GM06990 (cell line): ENCODE data around the gene MCFD2.
A peak's percentile ranks its signal among the peaks of the same experiment; 100 is the strongest.

Experiments used
- DNase-seq: peaks from one replicate; pipeline ENCODE4 v3.0.0-alpha.2; 2011; ENCODE audit not compliant: insufficient read length; ENCODE audit errors: extremely low read depth
- H3K27me3 ChIP-seq: replicated peaks from 2 replicates; pipeline ENCODE4 v1.6.0; 2011; ENCODE audit warnings: low read length; ENCODE audit not compliant: control insufficient read depth, insufficient read depth
- H3K36me3 ChIP-seq: 2 replicates; pipeline ENCODE4 v1.5.1; 2011; ENCODE audit warnings: low read length; ENCODE audit not compliant: control insufficient read depth, insufficient read depth
- H3K4me3 ChIP-seq: replicated peaks from 2 replicates; pipeline ENCODE4 v1.5.1; 2011; ENCODE audit warnings: low read depth, mild to moderate bottlenecking, control low read depth, low read length
- CTCF ChIP-seq: IDR thresholded peaks from 2 replicates; pipeline ENCODE4 v1.5.1; 2011; ENCODE audit warnings: low read length, control low read depth, mild to moderate bottlenecking, inconsistent platforms; ENCODE audit not compliant: insufficient read depth, poor library complexity, severe bottlenecking

The MCFD2 gene

GRCh38 chr2:46960618-46961017 is 45.0 kb upstream of the MCFD2 start:
- peaks cover 31% of the 10 kb centered on the region for H3K36me3 ChIP-seq
- no peaks in the 10 kb centered on the region for H3K27me3 ChIP-seq
- no peak for DNase-seq
- TF ChIP-seq CTCF, result peak; percentile 22
- H3K4me3 ChIP-seq, result no peak overlapping the region

GRCh38 chr2:46958431-46959017 is 42.9 kb upstream of the MCFD2 start:
- no peak for DNase-seq
- H3K27me3 ChIP-seq, result no peaks in the 10 kb centered on the region
- no peak overlapping the region for H3K4me3 ChIP-seq
- H3K36me3 ChIP-seq, result peaks cover 31% of the 10 kb centered on the region
- no peak for TF ChIP-seq CTCF

- TF ChIP-seq CTCF, result no peak
- no peak for DNase-seq
These were observed 41.5 kb upstream of the MCFD2 start for GRCh38 chr2:46956981-46957531.

GRCh38 chr2:46955764-46956163 is 40.2 kb upstream of the MCFD2 start:
- Histone ChIP-seq H3K27me3 (no peaks in the 10 kb centered on the region), H3K36me3 (peaks cover 32% of the 10 kb centered on the region), H3K4me3 (no peak overlapping the region)
- no peak for TF ChIP-seq CTCF
- no peak for DNase-seq

More at GRCh38 chr2:46956981-46957531, 41.5 kb upstream of the MCFD2 start:
- Histone ChIP-seq H3K27me3 (no peaks in the 10 kb centered on the region), H3K4me3 (no peak overlapping the region), H3K36me3 (peaks cover 31% of the 10 kb centered on the region)

GRCh38 chr2:46954951-46955571 is 39.5 kb upstream of the MCFD2 start:
- Histone ChIP-seq H3K36me3 (peaks cover 34% of the 10 kb centered on the region), H3K4me3 (no peak overlapping the region), H3K27me3 (no peaks in the 10 kb centered on the region)
- no peak for TF ChIP-seq CTCF
- no peak for DNase-seq
